SIG-M5 (cell line): ENCODE results near the gene SLC44A5.

Experiments
- DNase-seq: peaks from one replicate; lab custom pipeline; 2025; lab: John Stamatoyannopoulos, UW

SLC44A5 gene

DNA sequence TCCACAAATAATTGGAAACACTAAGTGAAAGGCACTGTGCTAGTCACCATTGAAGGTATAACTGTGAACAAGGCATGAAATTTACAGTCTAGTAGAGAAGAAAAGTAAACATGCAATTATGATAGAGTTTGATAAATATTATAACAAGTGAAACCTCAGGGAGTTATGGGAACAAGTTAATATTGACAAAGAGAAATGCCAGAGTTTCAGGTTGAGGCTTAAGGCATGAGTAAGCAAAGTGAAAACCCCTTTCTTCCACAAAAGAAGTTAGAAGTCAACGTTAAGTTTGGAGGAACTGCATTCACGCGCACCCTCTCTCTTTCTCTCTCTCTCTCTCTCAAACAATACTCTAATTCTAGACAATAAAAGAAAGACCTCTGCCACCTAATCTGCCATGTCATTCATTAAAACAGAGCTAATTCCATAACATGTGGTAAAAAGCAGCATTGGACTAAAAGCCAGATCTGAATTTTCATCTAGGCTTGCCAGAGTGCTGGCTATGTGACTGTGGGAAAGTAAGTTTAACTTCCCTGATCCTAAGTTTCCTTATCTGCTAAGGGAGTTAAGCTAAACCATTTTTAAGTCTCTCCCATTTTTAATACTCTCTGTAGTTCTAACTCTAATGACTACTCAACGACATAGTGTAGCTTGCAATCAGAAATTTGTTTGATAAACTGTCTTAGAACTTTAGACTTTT is 22.0 kb downstream of the SLC44A5 start:
- no peak for DNase-seq

DNA sequence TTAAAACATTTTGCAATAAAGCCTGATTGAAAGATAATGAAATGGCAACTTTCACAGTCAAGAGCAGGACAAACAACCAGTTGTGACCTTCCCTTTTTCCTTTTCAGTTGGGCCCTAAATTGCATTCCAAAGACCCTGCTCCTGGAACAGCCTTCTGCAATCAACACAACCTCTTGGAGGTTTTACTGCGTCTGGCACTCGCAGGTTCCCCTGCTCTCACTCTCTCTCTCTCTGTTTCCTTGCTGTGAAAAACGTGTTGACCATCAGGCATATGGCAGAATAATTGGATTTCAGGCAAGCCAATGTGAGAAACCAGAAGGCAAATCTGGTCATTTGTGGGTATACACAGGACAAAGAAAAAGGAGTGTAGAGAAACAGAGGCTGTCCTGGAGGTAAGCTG is 23.2 kb downstream of the SLC44A5 start:
- no peak for DNase-seq

DNA sequence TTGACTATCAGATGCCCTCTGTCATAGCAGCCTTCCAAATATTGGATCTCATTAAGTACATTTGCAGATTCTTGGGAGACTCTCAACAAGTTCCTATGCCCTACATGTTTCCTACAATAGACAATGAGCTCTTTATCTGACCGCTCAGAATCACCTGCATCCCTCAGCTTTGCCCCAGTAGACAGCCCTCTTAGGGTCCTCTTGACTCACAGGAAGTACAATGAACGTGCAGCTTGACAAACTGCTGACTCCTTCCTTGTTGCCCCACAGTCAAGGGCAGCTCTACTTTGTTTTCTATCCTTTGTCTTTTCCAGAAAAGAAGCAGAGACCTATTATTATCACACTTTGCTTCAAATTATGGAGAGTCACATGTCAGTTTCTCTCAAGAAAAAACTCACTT is 27.6 kb downstream of the SLC44A5 start:
- no peak for DNase-seq

GRCh38 chr1:75582725-75583261 is 28.1 kb downstream of the SLC44A5 start:
- no peak for DNase-seq

DNA sequence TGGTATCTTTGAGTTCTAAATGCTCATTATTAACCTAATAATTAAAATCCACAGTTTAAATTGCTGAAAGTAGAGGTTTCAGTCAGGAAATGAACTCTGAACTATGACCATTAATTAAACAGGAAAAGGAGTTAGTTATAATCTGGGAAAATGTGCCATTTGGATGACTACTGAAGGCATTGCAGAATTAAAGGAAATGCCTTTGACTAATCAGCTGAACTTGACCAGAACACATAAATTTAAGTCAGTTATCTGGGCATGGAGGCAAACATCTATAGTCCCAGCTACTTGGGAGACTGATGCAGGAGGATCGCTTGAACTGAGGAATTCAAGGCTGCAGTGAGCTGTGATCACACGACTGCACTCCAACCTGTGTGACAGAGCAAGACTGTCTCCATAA is 31.9 kb downstream of the SLC44A5 start:
- DNase-seq, result no peak

DNA sequence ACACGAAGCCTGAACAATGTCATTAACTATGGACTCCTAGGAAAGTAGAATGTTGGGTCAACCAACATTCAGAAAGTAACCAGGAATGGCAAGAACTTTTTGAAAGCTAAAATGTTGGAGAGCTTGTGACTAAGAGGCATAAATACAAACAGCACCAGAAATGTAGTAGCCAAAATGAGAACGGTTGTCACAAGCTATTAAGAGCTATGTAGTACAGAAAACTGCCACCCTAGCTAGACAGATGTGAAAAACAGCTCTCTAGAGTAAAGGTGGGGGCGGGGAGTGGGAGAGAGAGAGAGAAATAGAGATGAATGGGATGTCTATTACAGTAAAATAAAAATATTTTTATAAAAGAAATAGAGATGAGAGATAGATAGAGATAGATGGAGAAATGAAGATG is 35.1 kb downstream of the SLC44A5 start:
- no peak for DNase-seq

- no peak for DNase-seq
Measured at GRCh38 chr1:75567191-75567590, 43.7 kb downstream of the SLC44A5 start.

DNA sequence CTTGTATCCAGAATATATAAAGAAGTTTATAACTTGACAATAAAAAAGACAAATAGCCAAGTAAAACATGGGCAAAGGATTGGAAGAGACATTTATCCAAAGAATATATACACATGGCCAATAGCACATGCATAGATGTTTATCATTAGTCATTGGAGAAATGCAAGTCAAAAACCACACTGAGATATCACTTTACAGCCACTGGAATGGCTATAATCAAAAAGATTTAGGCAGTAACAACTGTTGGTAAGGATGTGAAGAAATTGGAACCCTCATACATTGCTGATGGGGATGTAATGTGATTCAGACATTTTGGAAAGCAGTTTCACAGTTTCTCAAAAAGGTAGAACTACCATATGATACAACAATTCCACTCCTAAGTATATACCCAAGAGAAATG is 51.1 kb downstream of the SLC44A5 start:
- DNase-seq, result no peak

DNA sequence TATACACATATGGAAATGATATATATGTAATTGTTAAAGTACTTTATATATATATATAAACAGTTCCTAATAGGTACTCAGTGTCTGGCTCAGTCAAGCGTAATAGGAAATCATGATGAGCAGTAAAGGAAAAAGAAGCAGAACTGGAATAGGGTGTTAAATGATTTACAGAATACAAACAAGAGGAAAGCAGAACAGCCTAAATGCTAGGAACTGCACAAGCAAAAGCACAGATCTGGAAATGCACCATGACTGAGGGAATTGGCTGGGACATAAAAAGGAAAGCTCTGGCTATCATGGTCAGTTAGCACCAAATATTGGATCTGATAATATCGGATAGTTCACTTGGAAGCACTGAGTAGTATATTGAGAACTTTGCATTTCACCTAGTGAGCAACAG is 51.8 kb downstream of the SLC44A5 start:
- no peak for DNase-seq

DNA sequence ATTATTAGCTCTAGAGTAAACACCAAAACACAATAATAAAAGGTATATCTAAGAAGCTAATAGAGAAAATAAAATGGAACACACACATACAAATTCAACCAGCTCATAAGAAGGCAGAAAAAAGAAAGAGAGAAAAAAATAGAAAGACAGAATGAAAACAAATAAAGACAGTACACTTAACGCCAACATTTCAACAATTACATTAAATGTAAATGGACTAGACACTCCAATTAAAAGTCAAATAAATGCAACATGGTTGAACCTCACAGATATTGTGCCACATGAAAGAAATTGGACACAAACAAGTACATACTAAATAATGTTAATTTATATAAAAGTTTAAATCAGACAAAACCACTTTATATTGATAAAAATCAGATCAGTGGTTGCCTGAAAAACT is 56.0 kb downstream of the SLC44A5 start:
- no peak for DNase-seq

DNA sequence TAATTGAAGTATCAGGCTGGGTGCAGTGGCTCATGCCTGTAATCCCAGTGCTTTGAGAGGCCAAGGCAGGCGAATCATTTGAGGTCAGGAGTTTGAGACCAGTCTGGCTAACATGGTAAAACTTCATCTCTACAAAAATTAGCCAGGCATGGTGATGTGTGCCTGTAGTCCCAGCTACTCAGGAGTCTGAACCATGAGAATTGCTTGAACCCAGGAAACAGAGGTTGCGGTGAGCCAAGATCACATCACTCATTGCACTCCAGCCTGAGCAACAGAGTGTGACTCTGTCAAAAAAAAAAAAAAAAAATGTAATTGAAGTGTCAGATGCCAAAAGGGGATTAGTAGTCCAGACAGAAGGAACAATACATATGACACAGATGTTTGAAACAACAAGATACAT is 56.7 kb downstream of the SLC44A5 start:
- DNase-seq, result no peak

DNA sequence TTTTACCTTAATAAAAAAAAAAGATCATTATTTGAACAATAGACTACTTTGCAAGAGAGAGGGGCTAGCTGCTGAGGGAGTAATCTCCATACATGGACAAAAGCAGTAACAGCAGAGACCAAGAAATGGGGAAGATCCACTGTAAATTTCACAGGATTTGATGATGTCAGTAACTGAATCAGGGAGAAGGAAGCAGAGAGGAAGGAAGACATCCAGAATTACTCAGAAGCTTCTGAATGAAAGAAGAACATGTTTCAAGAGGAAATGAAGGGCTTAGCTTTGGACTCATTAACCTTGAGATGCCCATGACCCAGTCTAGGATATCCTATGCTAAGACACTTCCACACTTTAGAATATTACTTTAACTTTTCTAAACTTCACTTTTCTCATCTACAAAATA is 60.4 kb downstream of the SLC44A5 start:
- DNase-seq, result no peak

GRCh38 chr1:75548721-75549480 is 62.0 kb downstream of the SLC44A5 start:
- no peak for DNase-seq

- DNase-seq, result no peak
Measured at GRCh38 chr1:75543705-75544104, 67.2 kb downstream of the SLC44A5 start.

- no peak for DNase-seq
Measured at GRCh38 chr1:75542818-75543570, 67.9 kb downstream of the SLC44A5 start.

DNA sequence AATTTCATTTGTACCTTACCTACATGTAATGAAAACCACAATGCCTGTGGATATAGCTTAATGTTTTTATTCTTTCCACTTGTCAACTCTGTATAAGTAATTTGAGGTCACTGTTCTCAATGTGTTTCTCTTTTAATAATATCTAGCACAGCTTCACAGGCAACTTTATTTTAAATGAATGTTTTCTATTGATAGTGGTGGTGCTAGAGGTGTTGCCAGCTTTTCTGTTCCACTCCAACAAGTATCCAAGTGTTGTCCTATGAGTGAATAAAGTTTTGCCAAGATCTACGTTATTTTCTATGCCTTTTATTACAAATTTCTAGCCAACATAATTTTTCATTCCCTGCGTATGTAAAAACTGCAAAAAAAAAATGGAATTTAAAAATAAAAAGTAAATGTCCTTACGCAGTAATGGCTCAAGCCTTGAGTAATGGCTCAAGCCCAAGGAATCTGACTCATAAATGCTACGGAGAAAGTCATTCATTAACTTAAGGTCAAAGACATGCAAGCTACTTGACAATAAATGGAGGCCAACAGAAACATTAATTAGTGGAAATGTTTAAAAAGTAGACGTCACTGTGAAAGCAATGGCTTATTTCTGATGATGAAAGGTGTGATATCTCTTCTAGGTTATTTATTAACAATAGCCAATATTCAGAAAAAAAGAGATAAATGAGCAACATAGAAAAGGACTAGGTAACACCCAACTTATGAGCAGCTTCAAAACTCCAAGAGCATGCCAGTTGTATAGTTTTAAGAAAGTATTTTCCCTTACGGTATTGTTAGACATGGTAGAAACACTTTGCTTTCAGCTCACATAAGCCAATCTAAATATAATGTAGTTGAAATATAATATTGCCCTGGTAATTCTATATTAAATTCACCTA is 71.4 kb downstream of the SLC44A5 start:
- no peak for DNase-seq

- DNase-seq, result no peak
Measured at GRCh38 chr1:75533085-75533484, 77.8 kb downstream of the SLC44A5 start.

GRCh38 chr1:75531570-75531969 is 79.3 kb downstream of the SLC44A5 start:
- DNase-seq, result no peak

- no peak for DNase-seq
Measured at GRCh38 chr1:75529488-75529887, 81.4 kb downstream of the SLC44A5 start.

GRCh38 chr1:75528001-75528400 is 82.9 kb downstream of the SLC44A5 start:
- no peak for DNase-seq

- DNase-seq, result no peak
Measured at GRCh38 chr1:75522389-75522788, 88.5 kb downstream of the SLC44A5 start.

DNA sequence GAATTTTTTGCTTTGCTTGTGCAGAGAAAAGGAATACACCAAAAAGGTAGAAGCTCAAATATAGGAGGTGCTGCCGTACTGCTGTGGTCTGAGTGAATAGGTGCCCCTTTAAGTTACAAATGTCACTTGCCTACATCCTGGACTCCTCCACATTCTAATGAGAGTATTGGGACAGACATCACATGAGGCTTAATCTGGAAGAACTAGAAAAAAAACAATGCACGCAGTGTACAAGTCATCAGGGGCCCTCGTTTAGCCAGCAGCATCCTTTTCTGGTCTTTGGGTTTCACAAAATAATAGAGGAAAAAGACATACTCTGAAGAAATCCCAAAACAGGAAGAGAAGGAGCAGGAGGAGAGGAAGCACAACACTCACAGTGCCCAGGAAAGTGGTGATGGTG is 89.3 kb downstream of the SLC44A5 start:
- no peak for DNase-seq
